Tibial nerve (tissue), 4 donors: Measurements from ENCODE around the gene ATG12.

ENCODE experiments used
- CTCF ChIP-seq, 5 experiments: fragments of 200-600 bp in 3 of 5; fragments of 450-650 bp in 2 of 5; sonication (generic) in 3 of 5; IDR thresholded peaks; one replicate each; pipeline ENCODE4 v1.5.1; 2016 to 2019; ENCODE audit warnings: antibody characterized with exemption in 5 of 5, mild to moderate bottlenecking in 3 of 5, moderate library complexity in 2 of 5
- EP300 ChIP-seq, 2 donors: sonication (generic); formaldehyde crosslinking; IDR thresholded peaks; one replicate each; pipeline ENCODE4 v1.6.1; 2017; ENCODE audit warnings: antibody characterized with exemption in 2 of 2, mild to moderate bottlenecking in 1 of 2
- POLR2A ChIP-seq, 2 donors: fragments of 450-650 bp; IDR thresholded peaks; one replicate each; pipeline ENCODE4 v1.6.1; 2017; ENCODE audit warnings: antibody characterized with exemption in 2 of 2, mild to moderate bottlenecking in 2 of 2, moderate library complexity in 2 of 2

GRCh38 chr5:115841382-115842088 is at the start of gene ATG12, which contains the start of gene AP3S1:
- TF ChIP-seq CTCF (IDR thresholded peaks at IDR 0.05) (peak in 2 of 5 experiments; percentile 12 to 18), POLR2A (IDR thresholded peaks at IDR 0.05) (peak; percentile 81), EP300 (IDR thresholded peaks at IDR 0.05) (peak; percentile 42 to 98)
